Activated naive CD8-positive, alpha-beta T cell treated with anti-CD3 and anti-CD28 coated beads, Interleukin-2, amount 50 U/mL, for 24 hours (primary cell): ENCODE results near the gene FADS3.
"Not testable (repeated sequence)": the region's sequence is repeated elsewhere in the genome, so short reads cannot be mapped to it uniquely, and the experiment has no call there.

ENCODE experiments used
- ATAC-seq: fragments of 150-1000 bp; cut with Tn5 transposase; one replicate; pipeline ENCODE4 v1.10.0; 2021
- DNase-seq: peaks from one replicate; pipeline ENCODE4 v3.0.0; 2021
- H3K27ac Mint-ChIP-seq: one replicate; pipeline ENCODE4 v1.8.0; 2021; ENCODE audit warnings: mild to moderate bottlenecking, mixed read lengths
- H3K27me3 Mint-ChIP-seq: one replicate; pipeline ENCODE4 v1.8.0; 2021; ENCODE audit warnings: mixed read lengths
- H3K36me3 Mint-ChIP-seq: one replicate; pipeline ENCODE4 v1.8.0; 2021; ENCODE audit warnings: low read depth, mixed read lengths
- H3K4me1 Mint-ChIP-seq: one replicate; pipeline ENCODE4 v1.8.0; 2021; ENCODE audit warnings: mixed read lengths
- H3K4me3 Mint-ChIP-seq: one replicate; pipeline ENCODE4 v1.8.0; 2021; ENCODE audit warnings: mild to moderate bottlenecking, moderate library complexity, mixed read lengths
- H3K9me3 Mint-ChIP-seq: one replicate; pipeline ENCODE4 v1.8.0; 2021; ENCODE audit warnings: mixed read lengths

FADS3 gene

GRCh38 chr11:61883947-61884346 lies 7.4 kb downstream of the FADS3 start:
- Mint-ChIP-seq H3K4me3 (no peak overlapping the region), H3K4me1 (peaks cover 7% of the 10 kb centered on the region), H3K27ac (no peak overlapping the region), H3K9me3 (no peaks in the 10 kb centered on the region), H3K27me3 (no peaks in the 10 kb centered on the region), H3K36me3 (no peaks in the 10 kb centered on the region)
- DNase-seq (no peak), ATAC-seq (no peak)

GRCh38 chr11:61883327-61883726 lies 8.0 kb downstream of the FADS3 start:
- H3K4me3 Mint-ChIP-seq, result no peak overlapping the region
- ATAC-seq (no peak), DNase-seq (no peak)
- H3K4me1 Mint-ChIP-seq, result peaks cover 7% of the 10 kb centered on the region
- no peaks in the 10 kb centered on the region for H3K36me3 Mint-ChIP-seq
- no peaks in the 10 kb centered on the region for H3K27me3 Mint-ChIP-seq
- H3K9me3 Mint-ChIP-seq, result no peaks in the 10 kb centered on the region
- H3K27ac Mint-ChIP-seq, result no peak overlapping the region

GRCh38 chr11:61882879-61883278 lies 8.5 kb downstream of the FADS3 start:
- Mint-ChIP-seq H3K27ac (no peak overlapping the region), H3K4me1 (peaks cover 7% of the 10 kb centered on the region), H3K4me3 (no peak overlapping the region), H3K9me3 (no peaks in the 10 kb centered on the region), H3K27me3 (no peaks in the 10 kb centered on the region), H3K36me3 (no peaks in the 10 kb centered on the region)
- no peak for DNase-seq
- no peak for ATAC-seq

- not testable (repeated sequence) for H3K36me3 Mint-ChIP-seq
Measured at GRCh38 chr11:61882267-61882666, 9.1 kb downstream of the FADS3 start.

GRCh38 chr11:61881397-61881796 lies 9.9 kb downstream of the FADS3 start:
- Mint-ChIP-seq H3K27me3 (no peaks in the 10 kb centered on the region), H3K4me3 (no peak overlapping the region), H3K9me3 (no peaks in the 10 kb centered on the region), H3K27ac (no peak overlapping the region), H3K4me1 (peaks cover 7% of the 10 kb centered on the region), H3K36me3 (no peaks in the 10 kb centered on the region)
- no peak for ATAC-seq
- DNase-seq, result no peak

More at GRCh38 chr11:61882267-61882666, 9.1 kb downstream of the FADS3 start:
- not testable (repeated sequence) for H3K27ac Mint-ChIP-seq, DNase-seq, H3K27me3 Mint-ChIP-seq, H3K9me3 Mint-ChIP-seq, H3K4me3 Mint-ChIP-seq, H3K4me1 Mint-ChIP-seq, ATAC-seq

- Mint-ChIP-seq H3K4me3 (peak overlapping the region; percentile 42), H3K36me3 (no peaks in the 10 kb centered on the region), H3K9me3 (no peaks in the 10 kb centered on the region), H3K4me1 (peaks cover 7% of the 10 kb centered on the region), H3K27ac (no peak overlapping the region), H3K27me3 (no peaks in the 10 kb centered on the region)
- DNase-seq (no peak), ATAC-seq (no peak)
Measured at GRCh38 chr11:61880454-61880853, 10.9 kb downstream of the FADS3 start.

- DNase-seq (no peak), ATAC-seq (no peak)
- Mint-ChIP-seq H3K4me3 (peak overlapping the region; percentile 42), H3K36me3 (no peaks in the 10 kb centered on the region), H3K27ac (no peak overlapping the region), H3K4me1 (peaks cover 7% of the 10 kb centered on the region), H3K9me3 (no peaks in the 10 kb centered on the region), H3K27me3 (no peaks in the 10 kb centered on the region)
Measured at GRCh38 chr11:61880031-61880430, 11.3 kb downstream of the FADS3 start.

GRCh38 chr11:61879152-61879551 lies 12.2 kb downstream of the FADS3 start:
- DNase-seq, result no peak
- H3K4me3 Mint-ChIP-seq, result no peak overlapping the region
- no peaks in the 10 kb centered on the region for H3K36me3 Mint-ChIP-seq
- H3K9me3 Mint-ChIP-seq, result no peaks in the 10 kb centered on the region
- peaks cover 7% of the 10 kb centered on the region for H3K4me1 Mint-ChIP-seq
- H3K27ac Mint-ChIP-seq, result no peak overlapping the region
- ATAC-seq, result no peak
- H3K27me3 Mint-ChIP-seq, result no peaks in the 10 kb centered on the region

- Mint-ChIP-seq H3K36me3 (no peaks in the 10 kb centered on the region), H3K4me3 (no peak overlapping the region), H3K27me3 (peaks cover 2% of the 10 kb centered on the region), H3K27ac (no peak overlapping the region), H3K9me3 (no peaks in the 10 kb centered on the region), H3K4me1 (peaks cover 8% of the 10 kb centered on the region)
- no peak for ATAC-seq
- no peak for DNase-seq
Measured at GRCh38 chr11:61875698-61876097, 15.6 kb downstream of the FADS3 start.

- peaks cover 2% of the 10 kb centered on the region for H3K27me3 Mint-ChIP-seq
- peaks cover 4% of the 10 kb centered on the region for H3K4me1 Mint-ChIP-seq
- no peak for DNase-seq
Measured at GRCh38 chr11:61874853-61875252, 16.5 kb downstream of the FADS3 start.

GRCh38 chr11:61874377-61874809 lies 17.0 kb downstream of the FADS3 start:
- Mint-ChIP-seq H3K4me3 (no peak overlapping the region), H3K27me3 (peaks cover 2% of the 10 kb centered on the region), H3K27ac (no peak overlapping the region), H3K9me3 (no peaks in the 10 kb centered on the region), H3K36me3 (no peaks in the 10 kb centered on the region), H3K4me1 (peaks cover 4% of the 10 kb centered on the region)
- ATAC-seq, result no peak
- DNase-seq, result no peak

More at GRCh38 chr11:61874853-61875252, 16.5 kb downstream of the FADS3 start:
- no peak overlapping the region for H3K27ac Mint-ChIP-seq
- no peaks in the 10 kb centered on the region for H3K9me3 Mint-ChIP-seq
- H3K4me3 Mint-ChIP-seq, result no peak overlapping the region
- ATAC-seq, result no peak
- no peaks in the 10 kb centered on the region for H3K36me3 Mint-ChIP-seq

GRCh38 chr11:61873588-61874376 lies 17.6 kb downstream of the FADS3 start:
- no peak for ATAC-seq
- no peak overlapping the region for H3K27ac Mint-ChIP-seq
- H3K4me1 Mint-ChIP-seq, result peaks cover 4% of the 10 kb centered on the region
- no peaks in the 10 kb centered on the region for H3K9me3 Mint-ChIP-seq
- peaks cover 2% of the 10 kb centered on the region for H3K27me3 Mint-ChIP-seq
- no peak for DNase-seq
- H3K4me3 Mint-ChIP-seq, result no peak overlapping the region
- no peaks in the 10 kb centered on the region for H3K36me3 Mint-ChIP-seq

GRCh38 chr11:61872935-61873565 lies 18.3 kb downstream of the FADS3 start:
- H3K27ac Mint-ChIP-seq, result no peak overlapping the region
- H3K36me3 Mint-ChIP-seq, result no peaks in the 10 kb centered on the region
- H3K4me1 Mint-ChIP-seq, result peaks cover 4% of the 10 kb centered on the region
- no peak overlapping the region for H3K4me3 Mint-ChIP-seq
- no peak for ATAC-seq
- peaks cover 2% of the 10 kb centered on the region for H3K27me3 Mint-ChIP-seq
- no peak for DNase-seq
- no peaks in the 10 kb centered on the region for H3K9me3 Mint-ChIP-seq

- Mint-ChIP-seq H3K27ac (no peak overlapping the region), H3K4me3 (peak overlapping the region; percentile 45), H3K4me1 (peaks cover 4% of the 10 kb centered on the region), H3K36me3 (no peaks in the 10 kb centered on the region), H3K9me3 (no peaks in the 10 kb centered on the region), H3K27me3 (peaks cover 2% of the 10 kb centered on the region)
- ATAC-seq, result peak; percentile 91
- peak; percentile 77 for DNase-seq
Measured at GRCh38 chr11:61871158-61871597, 20.2 kb downstream of the FADS3 start.

GRCh38 chr11:61870541-61871031 lies 20.8 kb downstream of the FADS3 start:
- ATAC-seq (no peak), DNase-seq (no peak)
- H3K27ac Mint-ChIP-seq, result no peak overlapping the region
- no peaks in the 10 kb centered on the region for H3K36me3 Mint-ChIP-seq
- H3K4me1 Mint-ChIP-seq, result peaks cover 4% of the 10 kb centered on the region
- H3K9me3 Mint-ChIP-seq, result no peaks in the 10 kb centered on the region
- H3K27me3 Mint-ChIP-seq, result peaks cover 2% of the 10 kb centered on the region
- no peak overlapping the region for H3K4me3 Mint-ChIP-seq
